HepG2 (cell line): ENCODE measurements around the gene CST4. TPM values are rescaled to one million over a fixed set of nuclear protein-coding genes. Genes with fewer than 3 reads are reported as not detected.

Experiments used
- DNMT1 ChIP-seq: sonication (generic); formaldehyde crosslinking; IDR thresholded peaks from 2 replicates; pipeline ENCODE4 v1.5.1; 2020; ENCODE audit warnings: mild to moderate bottlenecking, missing genetic modification reagents
- ISL2 ChIP-seq: sonication (generic); formaldehyde crosslinking; IDR thresholded peaks from 2 replicates; pipeline ENCODE4 v1.5.0; 2020; ENCODE audit warnings: missing genetic modification reagents
- KDM4B ChIP-seq: sonication (generic); formaldehyde crosslinking; IDR thresholded peaks from 2 replicates; pipeline ENCODE4 v1.4.0; 2020; ENCODE audit warnings: missing genetic modification reagents
- MZF1 ChIP-seq: sonication (generic); formaldehyde crosslinking; IDR thresholded peaks from 2 replicates; pipeline ENCODE4 v1.8.1; 2023; ENCODE audit warnings: mild to moderate bottlenecking, missing genetic modification reagents, borderline replicate concordance
- NFRKB ChIP-seq: fragments of 450-650 bp; IDR thresholded peaks from 2 replicates; pipeline ENCODE4 v1.6.1; 2017
- PCBP2 ChIP-seq: fragments of 200-400 bp; formaldehyde crosslinking; optimal IDR thresholded peaks from 2 replicates; pipeline ENCODE3; 2018; ENCODE audit warnings: low read length, low read depth; ENCODE audit not compliant: poor library complexity, severe bottlenecking
- POGZ ChIP-seq: sonication (generic); formaldehyde crosslinking; IDR thresholded peaks from 2 replicates; pipeline ENCODE4 v1.4.0; 2020; ENCODE audit warnings: mild to moderate bottlenecking, missing genetic modification reagents
- THAP11 ChIP-seq: IDR thresholded peaks from 2 replicates; pipeline ENCODE4 v1.6.1; 2016; ENCODE audit warnings: missing biosample characterization, missing genetic modification reagents
- ZFY ChIP-seq: sonication (generic); formaldehyde crosslinking; IDR thresholded peaks from 2 replicates; pipeline ENCODE4 v1.4.0; 2020; ENCODE audit warnings: missing genetic modification reagents
- ZNF3 ChIP-seq: IDR thresholded peaks from 2 replicates; pipeline ENCODE4 v1.7.0; 2017; ENCODE audit warnings: inconsistent platforms
- ZNF350 ChIP-seq: sonication (generic); formaldehyde crosslinking; IDR thresholded peaks from 2 replicates; pipeline ENCODE4 v1.4.0; 2020; ENCODE audit warnings: mild to moderate bottlenecking, low read depth, missing genetic modification reagents, borderline replicate concordance
- ZNF496 ChIP-seq: sonication (generic); formaldehyde crosslinking; IDR thresholded peaks from 2 replicates; pipeline ENCODE4 v1.8.1; 2023; ENCODE audit warnings: mild to moderate bottlenecking, moderate library complexity, missing genetic modification reagents; ENCODE audit not compliant: insufficient replicate concordance
- ZNF672 ChIP-seq: sonication (generic); formaldehyde crosslinking; IDR thresholded peaks from 2 replicates; pipeline ENCODE4 v1.8.1; 2022; ENCODE audit warnings: missing genetic modification reagents
- ZNF709 ChIP-seq: sonication (generic); formaldehyde crosslinking; IDR thresholded peaks from 2 replicates; pipeline ENCODE4 v1.5.0; 2020; ENCODE audit warnings: mild to moderate bottlenecking, missing genetic modification reagents
- ZSCAN12 ChIP-seq: sonication (generic); formaldehyde crosslinking; IDR thresholded peaks from 2 replicates; pipeline ENCODE4 v1.9.0; 2021; ENCODE audit warnings: mild to moderate bottlenecking, missing genetic modification reagents
- polyA plus RNA-seq, 8 experiments: library from polyadenylated mRNA; depleted of rRNA in 3 of 8; stranded (reverse) in 7 of 8; unstranded in 1 of 8; fragments of >200 nt; fragmentation: Illumina TruSeq in 4 of 8; extraction: Trizol in 4 of 8; gene quantifications; 2 replicates each; pipeline versions ENCODE4 v1.2.1 to v1.2.3, GENCODE V29; 2011 to 2016; ENCODE audit warnings: low read depth in 4 of 8, missing spikeins in 1 of 8, mixed read lengths in 1 of 8; ENCODE audit not compliant: insufficient read depth in 1 of 8
- total RNA-seq, 5 experiments: library from RNA; depleted of rRNA; stranded (reverse); fragments of >200 nt; fragmentation: Illumina TruSeq; extraction: Trizol; gene quantifications; 2 replicates each; pipeline ENCODE4 v1.2.3, GENCODE V29; 2016; ENCODE audit warnings: low read depth in 1 of 5
- TF ChIP-seq, protein P1 (sequence below): sonication (generic); formaldehyde crosslinking; IDR thresholded peaks from 2 replicates; pipeline ENCODE4 v1.5.0; 2020; ENCODE audit warnings: missing genetic modification reagents
- TF ChIP-seq, protein P2 (sequence below): sonication (generic); formaldehyde crosslinking; IDR thresholded peaks from 2 replicates; pipeline ENCODE4 v1.4.0; 2020; ENCODE audit warnings: mild to moderate bottlenecking, missing genetic modification reagents
- TF ChIP-seq, protein P3 (sequence below): sonication (generic); formaldehyde crosslinking; IDR thresholded peaks from 2 replicates; pipeline ENCODE4 v1.4.0; 2020; ENCODE audit warnings: missing genetic modification reagents
- TF ChIP-seq, protein P4 (sequence below): sonication (generic); formaldehyde crosslinking; IDR thresholded peaks from 2 replicates; pipeline ENCODE4 v1.4.0; 2020; ENCODE audit warnings: missing genetic modification reagents, borderline replicate concordance
- TF ChIP-seq, protein P5 (sequence below): sonication (generic); formaldehyde crosslinking; IDR thresholded peaks from 2 replicates; pipeline ENCODE4 v1.5.0; 2020; ENCODE audit warnings: mild to moderate bottlenecking, missing genetic modification reagents, borderline replicate concordance

Gene CST4
- total and polyA plus RNA-seq, 2 of the 13 experiments (the other 11 are each of a cell fraction or from before 2014, with no cell fraction given): not detected

DNA sequence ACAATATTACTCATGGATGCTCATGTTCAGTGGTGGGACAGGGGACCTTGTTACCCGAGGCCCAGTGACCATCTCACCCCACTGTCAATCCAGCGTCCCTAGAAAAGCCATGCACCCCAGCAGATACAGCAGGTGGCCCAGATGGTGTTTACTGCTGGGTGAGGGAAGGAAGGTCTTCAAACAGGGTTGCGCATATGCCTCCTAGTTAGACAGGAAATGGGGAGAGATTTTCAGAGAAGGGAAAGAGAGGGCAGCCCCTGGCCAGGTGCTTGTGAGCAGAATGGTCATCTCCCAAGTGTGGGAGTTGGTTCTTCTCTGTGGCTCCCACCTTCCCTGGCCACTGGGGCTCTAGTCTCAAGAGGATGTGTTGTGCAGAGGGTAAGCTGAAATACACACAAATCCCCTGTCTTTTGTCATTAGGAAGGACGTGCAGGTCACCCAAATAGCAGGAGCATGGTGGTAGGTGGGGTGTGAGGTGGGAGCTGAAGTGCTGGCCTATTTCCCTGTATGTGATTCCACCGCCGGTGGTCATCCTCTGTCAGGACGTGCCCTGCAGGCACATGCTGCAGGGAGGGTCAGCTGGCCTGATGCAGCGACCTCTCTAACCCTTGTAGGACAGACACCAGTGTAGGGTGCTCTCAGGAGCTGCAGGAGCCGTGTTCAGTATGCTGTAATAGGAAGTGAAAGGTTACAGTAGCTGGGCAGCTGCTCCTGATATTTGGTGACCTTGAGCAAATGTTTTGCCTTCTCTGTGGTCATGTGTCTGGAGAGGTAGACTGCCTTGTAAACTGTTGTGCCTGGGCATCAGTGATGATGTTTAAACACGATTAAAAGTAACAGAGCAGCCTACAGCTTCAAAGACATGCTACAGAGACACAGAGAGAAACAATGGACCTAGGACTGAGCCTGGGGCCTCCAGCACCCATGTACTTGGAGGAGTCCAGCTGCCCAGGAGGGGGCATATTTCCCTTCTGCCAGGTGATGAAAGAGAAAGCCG, 47.9 kb downstream of the CST4 start (continued):
- TF ChIP-seq MZF1: no peak
- TF ChIP-seq, protein P1, sequence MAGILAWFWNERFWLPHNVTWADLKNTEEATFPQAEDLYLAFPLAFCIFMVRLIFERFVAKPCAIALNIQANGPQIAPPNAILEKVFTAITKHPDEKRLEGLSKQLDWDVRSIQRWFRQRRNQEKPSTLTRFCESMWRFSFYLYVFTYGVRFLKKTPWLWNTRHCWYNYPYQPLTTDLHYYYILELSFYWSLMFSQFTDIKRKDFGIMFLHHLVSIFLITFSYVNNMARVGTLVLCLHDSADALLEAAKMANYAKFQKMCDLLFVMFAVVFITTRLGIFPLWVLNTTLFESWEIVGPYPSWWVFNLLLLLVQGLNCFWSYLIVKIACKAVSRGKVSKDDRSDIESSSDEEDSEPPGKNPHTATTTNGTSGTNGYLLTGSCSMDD (CRISPR knock-in tag): peak; percentile 59; the same call in 1 of the 2 replicates
- peak; percentile 94; the same call in 1 of the 2 replicates for TF ChIP-seq KDM4B (CRISPR knock-in tag)
- peak; percentile 69; the same call in 1 of the 2 replicates for TF ChIP-seq THAP11 (CRISPR knock-in tag)
- TF ChIP-seq ZNF496: no peak
- TF ChIP-seq, protein P2, sequence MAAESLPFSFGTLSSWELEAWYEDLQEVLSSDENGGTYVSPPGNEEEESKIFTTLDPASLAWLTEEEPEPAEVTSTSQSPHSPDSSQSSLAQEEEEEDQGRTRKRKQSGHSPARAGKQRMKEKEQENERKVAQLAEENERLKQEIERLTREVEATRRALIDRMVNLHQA (CRISPR knock-in tag): no peak
- no peak; the same call in 1 of the 2 replicates for TF ChIP-seq ZNF350 (CRISPR knock-in tag)
- TF ChIP-seq, protein P3, sequence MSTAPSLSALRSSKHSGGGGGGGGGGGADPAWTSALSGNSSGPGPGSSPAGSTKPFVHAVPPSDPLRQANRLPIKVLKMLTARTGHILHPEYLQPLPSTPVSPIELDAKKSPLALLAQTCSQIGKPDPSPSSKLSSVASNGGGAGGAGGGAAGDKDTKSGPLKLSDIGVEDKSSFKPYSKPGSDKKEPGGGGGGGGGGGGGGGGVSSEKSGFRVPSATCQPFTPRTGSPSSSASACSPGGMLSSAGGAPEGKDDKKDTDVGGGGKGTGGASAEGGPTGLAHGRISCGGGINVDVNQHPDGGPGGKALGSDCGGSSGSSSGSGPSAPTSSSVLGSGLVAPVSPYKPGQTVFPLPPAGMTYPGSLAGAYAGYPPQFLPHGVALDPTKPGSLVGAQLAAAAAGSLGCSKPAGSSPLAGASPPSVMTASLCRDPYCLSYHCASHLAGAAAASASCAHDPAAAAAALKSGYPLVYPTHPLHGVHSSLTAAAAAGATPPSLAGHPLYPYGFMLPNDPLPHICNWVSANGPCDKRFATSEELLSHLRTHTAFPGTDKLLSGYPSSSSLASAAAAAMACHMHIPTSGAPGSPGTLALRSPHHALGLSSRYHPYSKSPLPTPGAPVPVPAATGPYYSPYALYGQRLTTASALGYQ (CRISPR knock-in tag): 0 out of 2 replicates have a peak, but pooled peaks have one; percentile 27
- TF ChIP-seq, protein P4, sequence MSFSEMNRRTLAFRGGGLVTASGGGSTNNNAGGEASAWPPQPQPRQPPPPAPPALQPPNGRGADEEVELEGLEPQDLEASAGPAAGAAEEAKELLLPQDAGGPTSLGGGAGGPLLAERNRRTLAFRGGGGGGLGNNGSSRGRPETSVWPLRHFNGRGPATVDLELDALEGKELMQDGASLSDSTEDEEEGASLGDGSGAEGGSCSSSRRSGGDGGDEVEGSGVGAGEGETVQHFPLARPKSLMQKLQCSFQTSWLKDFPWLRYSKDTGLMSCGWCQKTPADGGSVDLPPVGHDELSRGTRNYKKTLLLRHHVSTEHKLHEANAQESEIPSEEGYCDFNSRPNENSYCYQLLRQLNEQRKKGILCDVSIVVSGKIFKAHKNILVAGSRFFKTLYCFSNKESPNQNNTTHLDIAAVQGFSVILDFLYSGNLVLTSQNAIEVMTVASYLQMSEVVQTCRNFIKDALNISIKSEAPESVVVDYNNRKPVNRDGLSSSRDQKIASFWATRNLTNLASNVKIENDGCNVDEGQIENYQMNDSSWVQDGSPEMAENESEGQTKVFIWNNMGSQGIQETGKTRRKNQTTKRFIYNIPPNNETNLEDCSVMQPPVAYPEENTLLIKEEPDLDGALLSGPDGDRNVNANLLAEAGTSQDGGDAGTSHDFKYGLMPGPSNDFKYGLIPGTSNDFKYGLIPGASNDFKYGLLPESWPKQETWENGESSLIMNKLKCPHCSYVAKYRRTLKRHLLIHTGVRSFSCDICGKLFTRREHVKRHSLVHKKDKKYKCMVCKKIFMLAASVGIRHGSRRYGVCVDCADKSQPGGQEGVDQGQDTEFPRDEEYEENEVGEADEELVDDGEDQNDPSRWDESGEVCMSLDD: no peak; the same call in 1 of the 2 replicates
- no peak for TF ChIP-seq PCBP2
- TF ChIP-seq ZSCAN12: no peak
- TF ChIP-seq DNMT1 (CRISPR knock-in tag): no peak
- TF ChIP-seq ZNF3: no peak
- peak; percentile 41; the same call in 1 of the 2 replicates for TF ChIP-seq ISL2
- TF ChIP-seq, protein P5, sequence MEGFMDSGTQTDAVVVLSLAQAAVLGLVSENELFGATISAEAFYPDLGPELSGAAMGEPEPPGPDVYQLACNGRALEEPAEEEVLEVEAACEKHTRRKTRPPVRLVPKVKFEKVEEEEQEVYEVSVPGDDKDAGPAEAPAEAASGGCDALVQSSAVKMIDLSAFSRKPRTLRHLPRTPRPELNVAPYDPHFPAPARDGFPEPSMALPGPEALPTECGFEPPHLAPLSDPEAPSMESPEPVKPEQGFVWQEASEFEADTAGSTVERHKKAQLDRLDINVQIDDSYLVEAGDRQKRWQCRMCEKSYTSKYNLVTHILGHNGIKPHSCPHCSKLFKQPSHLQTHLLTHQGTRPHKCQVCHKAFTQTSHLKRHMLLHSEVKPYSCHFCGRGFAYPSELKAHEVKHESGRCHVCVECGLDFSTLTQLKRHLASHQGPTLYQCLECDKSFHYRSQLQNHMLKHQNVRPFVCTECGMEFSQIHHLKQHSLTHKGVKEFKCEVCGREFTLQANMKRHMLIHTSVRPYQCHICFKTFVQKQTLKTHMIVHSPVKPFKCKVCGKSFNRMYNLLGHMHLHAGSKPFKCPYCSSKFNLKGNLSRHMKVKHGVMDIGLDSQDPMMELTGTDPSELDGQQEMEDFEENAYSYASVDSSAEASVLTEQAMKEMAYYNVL (CRISPR knock-in tag): peak; percentile 82
- no peak for TF ChIP-seq ZNF709 (CRISPR knock-in tag)
- no peak for TF ChIP-seq NFRKB
- TF ChIP-seq ZNF672 (CRISPR knock-in tag): no peak
- TF ChIP-seq ZFY (CRISPR knock-in tag): peak; percentile 34; the same call in 1 of the 2 replicates
- peak; percentile 55; the same call in 1 of the 2 replicates for TF ChIP-seq POGZ (CRISPR knock-in tag)
